ENCODE measurements around the gene STAC3. TPM values are rescaled to one million over a fixed set of nuclear protein-coding genes. Genes with fewer than 3 reads are reported as not detected.

The STAC3 gene
- total and polyA plus RNA-seq, 7 donors: 0.41 to 4.6 (median 1.8) TPM

GRCh38 chr12:57242691-57243454 is 8.1 kb downstream of the STAC3 start:
- Histone ChIP-seq H3K4me3 (peak overlapping the region in 3 of 4 donors; percentile 4 to 39 (median 35)), H3K27me3 (peaks cover 56 to 76% (median 73%) of the 10 kb centered on the region in 3 donors), H3K9me3 (no peaks in the 10 kb centered on the region), H3K4me1 (peaks cover 0 to 61% (median 57%) of the 10 kb centered on the region in 4 donors), H3K27ac (no peak overlapping the region), H3K36me3 (no peaks in the 10 kb centered on the region)
- intact Hi-C loops (cut with DNase I): loop anchor here (1.0 kb wide), 1 partner anchor 30 kb away; no protein-coding TSS in a partner anchor
- peak; percentile 75 for DNase-seq
- 1 to 2% methylated on average over 45 of the region's 45 CpGs for WGBS, 2 donors
- no peak for TF ChIP-seq EP300 (IDR thresholded peaks at IDR 0.05)
- peak in 3 of 4 experiments; percentile 14 to 59 (median 31) for TF ChIP-seq CTCF (IDR thresholded peaks at IDR 0.05)
- no peak for TF ChIP-seq POLR2A (IDR thresholded peaks at IDR 0.05)

GRCh38 chr12:57242329-57242690 is 8.7 kb downstream of the STAC3 start:
- TF ChIP-seq EP300 (IDR thresholded peaks at IDR 0.05): no peak
- TF ChIP-seq CTCF (IDR thresholded peaks at IDR 0.05): no peak
- TF ChIP-seq POLR2A (IDR thresholded peaks at IDR 0.05): no peak
- TF ChIP-seq POLR2AphosphoS5 (IDR thresholded peaks at IDR 0.05): no peak
- Histone ChIP-seq H3K27me3 (peaks cover 62 to 81% (median 79%) of the 10 kb centered on the region in 3 donors), H3K4me1 (peaks cover 0 to 63% (median 58%) of the 10 kb centered on the region in 4 donors), H3K4me3 (peak overlapping the region in 2 of 4 donors; percentile 4 to 39), H3K36me3 (no peaks in the 10 kb centered on the region), H3K27ac (no peak overlapping the region), H3K9me3 (no peaks in the 10 kb centered on the region)
- intact Hi-C loops (cut with DNase I): no loop called here
- 1 to 2% methylated on average over 18 of the region's 18 CpGs for WGBS, 2 donors
- peak; percentile 71 for DNase-seq

- DNase-seq: peak; percentile 65
- intact Hi-C loops (cut with DNase I): no loop called here
- no peak for TF ChIP-seq CTCF (IDR thresholded peaks at IDR 0.05)
- peaks cover 0 to 67% (median 58%) of the 10 kb centered on the region in 4 donors for H3K4me1 ChIP-seq
- no peak overlapping the region for H3K4me3 ChIP-seq
- no peaks in the 10 kb centered on the region for H3K9me3 ChIP-seq
- whole genome bisulfite sequencing, 2 donors: 8 to 11% methylated on average over 48 of the region's 48 CpGs
- no peak overlapping the region for H3K27ac ChIP-seq
- no peaks in the 10 kb centered on the region for H3K36me3 ChIP-seq
- H3K27me3 ChIP-seq: peaks cover 63 to 88% (median 85%) of the 10 kb centered on the region in 3 donors
These were observed 9.3 kb downstream of the STAC3 start for GRCh38 chr12:57241402-57242310.

- intact Hi-C loops (cut with DNase I): no loop called here
- no peak for TF ChIP-seq POLR2A (IDR thresholded peaks at IDR 0.05)
- TF ChIP-seq CTCF (IDR thresholded peaks at IDR 0.05): no peak
- no peak for TF ChIP-seq EP300 (IDR thresholded peaks at IDR 0.05)
- no peak for TF ChIP-seq POLR2AphosphoS5 (IDR thresholded peaks at IDR 0.05)
These were observed 10.0 kb downstream of the STAC3 start for GRCh38 chr12:57240926-57241401.

More at GRCh38 chr12:57240926-57241401, 10.0 kb downstream of the STAC3 start:
- Histone ChIP-seq H3K27me3 (peaks cover 67 to 95% (median 88%) of the 10 kb centered on the region in 3 donors), H3K36me3 (no peaks in the 10 kb centered on the region), H3K4me1 (peaks cover 0 to 67% (median 58%) of the 10 kb centered on the region in 4 donors), H3K27ac (no peak overlapping the region), H3K4me3 (peak overlapping the region in 1 of 4 donors; percentile 50), H3K9me3 (no peaks in the 10 kb centered on the region)
- 8 to 11% methylated on average over 19 of the region's 19 CpGs for WGBS, 2 donors
- peak; percentile 63 for DNase-seq

Measured in sigmoid colon (tissue), 7 donors.